Measurements from ENCODE around the gene NDUFAF8. TPM values are rescaled to one million over a fixed set of nuclear protein-coding genes. Genes with fewer than 3 reads are reported as not detected.

Gene NDUFAF8
- total RNA-seq, 1 donor from 2014 or later = 61.5 TPM

DNA sequence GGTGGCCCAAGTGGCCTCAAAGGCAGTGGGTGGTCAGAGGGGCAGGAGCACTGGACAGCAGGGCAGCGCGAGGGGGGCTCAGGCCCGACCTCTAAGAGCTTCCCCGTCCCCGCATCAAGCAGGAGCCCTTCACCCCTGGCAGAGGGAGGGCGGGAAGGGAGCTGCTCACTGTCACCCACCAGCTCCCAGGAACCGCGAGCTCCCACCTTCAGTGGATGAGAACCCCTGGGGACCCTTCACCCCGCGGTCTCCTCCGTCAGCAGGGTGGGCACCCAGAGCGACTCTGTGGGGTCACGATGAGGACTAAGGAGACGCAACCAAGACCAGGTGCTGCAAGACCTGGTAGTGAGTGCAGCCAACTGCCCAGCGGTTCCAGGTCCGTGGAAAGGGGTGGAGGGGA is 30.0 kb upstream of the NDUFAF8 start:
- intact Hi-C loops (cut with micrococcal nuclease) = no loop called here
- no peak for DNase-seq
- TF ChIP-seq, protein P1, sequence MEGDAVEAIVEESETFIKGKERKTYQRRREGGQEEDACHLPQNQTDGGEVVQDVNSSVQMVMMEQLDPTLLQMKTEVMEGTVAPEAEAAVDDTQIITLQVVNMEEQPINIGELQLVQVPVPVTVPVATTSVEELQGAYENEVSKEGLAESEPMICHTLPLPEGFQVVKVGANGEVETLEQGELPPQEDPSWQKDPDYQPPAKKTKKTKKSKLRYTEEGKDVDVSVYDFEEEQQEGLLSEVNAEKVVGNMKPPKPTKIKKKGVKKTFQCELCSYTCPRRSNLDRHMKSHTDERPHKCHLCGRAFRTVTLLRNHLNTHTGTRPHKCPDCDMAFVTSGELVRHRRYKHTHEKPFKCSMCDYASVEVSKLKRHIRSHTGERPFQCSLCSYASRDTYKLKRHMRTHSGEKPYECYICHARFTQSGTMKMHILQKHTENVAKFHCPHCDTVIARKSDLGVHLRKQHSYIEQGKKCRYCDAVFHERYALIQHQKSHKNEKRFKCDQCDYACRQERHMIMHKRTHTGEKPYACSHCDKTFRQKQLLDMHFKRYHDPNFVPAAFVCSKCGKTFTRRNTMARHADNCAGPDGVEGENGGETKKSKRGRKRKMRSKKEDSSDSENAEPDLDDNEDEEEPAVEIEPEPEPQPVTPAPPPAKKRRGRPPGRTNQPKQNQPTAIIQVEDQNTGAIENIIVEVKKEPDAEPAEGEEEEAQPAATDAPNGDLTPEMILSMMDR (IDR thresholded peaks at IDR 0.05; ENCODE audit: borderline replicate concordance) = no peak
- peaks cover 6% of the 10 kb centered on the region for H3K36me3 ChIP-seq
- H3K4me3 ChIP-seq = no peak overlapping the region
- no peaks in the 10 kb centered on the region for H3K27me3 ChIP-seq (ENCODE audit: low read depth)
- no peak overlapping the region for H3K27ac ChIP-seq (replicated peaks)
- H3K4me1 ChIP-seq = no peaks in the 10 kb centered on the region
- H3K9me3 ChIP-seq (replicated peaks) = no peaks in the 10 kb centered on the region

- TF ChIP-seq, protein P1 (IDR thresholded peaks at IDR 0.05; ENCODE audit: borderline replicate concordance) = no peak
Observed at GRCh38 chr17:81210466-81210865, 28.7 kb upstream of the NDUFAF8 start.

GRCh38 chr17:81210868-81211267 is 28.2 kb upstream of the NDUFAF8 start:
- intact Hi-C loops (cut with micrococcal nuclease) = no loop called here
- Histone ChIP-seq H3K4me3 (no peak overlapping the region), H3K27ac (replicated peaks) (no peak overlapping the region), H3K27me3 (ENCODE audit: low read depth) (no peaks in the 10 kb centered on the region), H3K36me3 (peaks cover 6% of the 10 kb centered on the region), H3K4me1 (no peaks in the 10 kb centered on the region), H3K9me3 (replicated peaks) (no peaks in the 10 kb centered on the region)
- TF ChIP-seq, protein P1 (IDR thresholded peaks at IDR 0.05; ENCODE audit: borderline replicate concordance) = no peak
- no peak for DNase-seq

More at GRCh38 chr17:81210466-81210865, 28.7 kb upstream of the NDUFAF8 start:
- Histone ChIP-seq H3K27me3 (ENCODE audit: low read depth) (no peaks in the 10 kb centered on the region), H3K4me3 (no peak overlapping the region), H3K36me3 (peaks cover 6% of the 10 kb centered on the region), H3K9me3 (replicated peaks) (no peaks in the 10 kb centered on the region), H3K27ac (replicated peaks) (no peak overlapping the region), H3K4me1 (no peaks in the 10 kb centered on the region)
- DNase-seq = no peak
- intact Hi-C loops (cut with micrococcal nuclease) = no loop called here

DNA sequence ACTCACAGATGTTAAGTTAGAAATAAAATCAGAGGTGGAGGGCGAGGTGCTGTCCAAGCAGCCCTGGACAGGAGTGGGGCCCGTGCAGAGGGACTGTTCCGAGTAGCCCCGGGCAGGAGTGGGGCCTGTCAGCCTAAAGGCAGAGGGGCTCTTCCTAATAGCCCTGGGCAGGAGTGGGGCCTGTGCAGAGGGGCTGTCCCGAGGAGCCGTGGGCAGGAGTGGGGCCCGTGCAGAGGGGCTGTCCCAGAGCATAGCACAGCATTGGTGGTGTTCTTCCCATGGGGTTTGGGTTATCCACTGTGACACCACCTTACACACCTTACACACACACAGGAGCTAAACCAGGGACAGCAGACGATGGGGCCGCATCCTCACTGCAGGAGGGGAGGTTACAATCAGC is 26.8 kb upstream of the NDUFAF8 start:
- H3K4me3 ChIP-seq = no peak overlapping the region
- no peaks in the 10 kb centered on the region for H3K27me3 ChIP-seq (ENCODE audit: low read depth)
- DNase-seq = no peak
- intact Hi-C loops (cut with micrococcal nuclease) = no loop called here
- H3K4me1 ChIP-seq = no peaks in the 10 kb centered on the region
- no peak overlapping the region for H3K27ac ChIP-seq (replicated peaks)
- TF ChIP-seq, protein P1 (IDR thresholded peaks at IDR 0.05; ENCODE audit: borderline replicate concordance) = no peak
- no peaks in the 10 kb centered on the region for H3K9me3 ChIP-seq (replicated peaks)
- H3K36me3 ChIP-seq = no peaks in the 10 kb centered on the region

GRCh38 chr17:81213978-81214377 is 25.1 kb upstream of the NDUFAF8 start:
- Histone ChIP-seq H3K27me3 (ENCODE audit: low read depth) (no peaks in the 10 kb centered on the region), H3K4me3 (no peak overlapping the region), H3K36me3 (peaks cover 6% of the 10 kb centered on the region), H3K4me1 (no peaks in the 10 kb centered on the region), H3K9me3 (replicated peaks) (no peaks in the 10 kb centered on the region), H3K27ac (replicated peaks) (no peak overlapping the region)
- intact Hi-C loops (cut with micrococcal nuclease) = no loop called here
- TF ChIP-seq, protein P1 (IDR thresholded peaks at IDR 0.05; ENCODE audit: borderline replicate concordance) = no peak
- DNase-seq = no peak

DNA sequence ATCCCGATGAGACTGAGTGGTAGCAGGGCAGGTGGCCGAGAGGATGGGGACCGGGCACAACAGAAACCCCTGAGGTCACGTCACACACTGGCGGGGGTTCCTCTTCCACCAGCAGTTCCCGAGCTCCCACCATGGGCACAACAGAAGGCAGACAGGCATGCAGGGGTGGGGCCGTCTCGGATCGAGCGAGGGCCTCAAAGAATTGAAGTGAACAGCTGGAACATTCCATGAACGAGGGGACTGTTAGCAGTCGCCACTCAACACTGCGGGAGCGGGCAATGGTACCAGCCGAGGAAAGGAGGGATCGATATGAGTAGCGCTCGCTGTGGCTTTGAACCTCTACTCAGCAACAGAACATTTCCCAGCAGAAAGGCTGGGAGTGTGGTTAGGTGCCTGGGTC is 21.6 kb upstream of the NDUFAF8 start:
- H3K9me3 ChIP-seq (replicated peaks) = no peaks in the 10 kb centered on the region
- H3K4me1 ChIP-seq = peaks cover 15% of the 10 kb centered on the region
- H3K27me3 ChIP-seq (ENCODE audit: low read depth) = no peaks in the 10 kb centered on the region
- no peak overlapping the region for H3K27ac ChIP-seq (replicated peaks)
- no peak for DNase-seq
- intact Hi-C loops (cut with micrococcal nuclease) = no loop called here
- TF ChIP-seq, protein P1 (IDR thresholded peaks at IDR 0.05; ENCODE audit: borderline replicate concordance) = no peak
- H3K4me3 ChIP-seq = no peak overlapping the region
- peaks cover 13% of the 10 kb centered on the region for H3K36me3 ChIP-seq

All from left ventricle myocardium inferior (tissue), 1 donor.